DOHH2 (cell line): Measurements from ENCODE around the gene ACTN4.
A peak's percentile ranks its signal among the peaks of the same experiment; 100 is the strongest.

Experiments used
- H3F3A ChIP-seq: fragments of 200-600 bp; sonication (generic), shearing (Covaris generic); 2 replicates; pipeline ENCODE4 v1.6.0; 2016; ENCODE audit warnings: antibody characterized with exemption, mild to moderate bottlenecking; ENCODE audit not compliant: control insufficient read depth, insufficient read depth
- H3K27ac ChIP-seq: fragments of 200-600 bp; sonication (generic); 2 replicates; pipeline ENCODE4 v1.5.1; 2014; ENCODE audit warnings: low read depth, mild to moderate bottlenecking, low read length, moderate library complexity
- H3K27me3 ChIP-seq: fragments of 200-600 bp; sonication (generic); 2 replicates; pipeline ENCODE4 v1.6.1; 2014; ENCODE audit warnings: mild to moderate bottlenecking, low read length, mixed read lengths; ENCODE audit not compliant: control insufficient read depth
- H3K36me3 ChIP-seq: fragments of 200-600 bp; sonication (generic); 2 replicates; pipeline ENCODE4 v1.6.1; 2014; ENCODE audit warnings: mild to moderate bottlenecking, low read length, moderate library complexity, mixed read lengths; ENCODE audit not compliant: control insufficient read depth
- H3K4me1 ChIP-seq: fragments of 200-600 bp; sonication (generic); 2 replicates; pipeline ENCODE4 v1.6.1; 2014; ENCODE audit warnings: mild to moderate bottlenecking, low read length, mixed read lengths; ENCODE audit not compliant: control insufficient read depth
- H3K4me2 ChIP-seq: fragments of 200-600 bp; sonication (generic); 2 replicates; pipeline ENCODE4 v1.6.0; 2014; ENCODE audit warnings: mild to moderate bottlenecking, low read length, moderate library complexity
- H3K4me3 ChIP-seq: fragments of 200-600 bp; sonication (generic); 2 replicates; pipeline ENCODE4 v1.5.1; 2014; ENCODE audit warnings: mild to moderate bottlenecking, low read length, mixed read lengths
- H3K79me2 ChIP-seq: fragments of 200-600 bp; sonication (generic); 2 replicates; pipeline ENCODE4 v1.6.1; 2014; ENCODE audit warnings: mild to moderate bottlenecking, low read length, mixed read lengths; ENCODE audit not compliant: control insufficient read depth
- H3K9me2 ChIP-seq: fragments of 200-600 bp; sonication (generic); replicated peaks from 2 replicates; pipeline ENCODE4 v1.6.1; 2014; ENCODE audit warnings: mild to moderate bottlenecking, low read length, mixed read lengths; ENCODE audit not compliant: control insufficient read depth
- H3K9me3 ChIP-seq: fragments of 200-600 bp; sonication (generic); 2 replicates; pipeline ENCODE4 v1.6.1; 2014; ENCODE audit warnings: antibody characterized with exemption, low read length, mixed read lengths; ENCODE audit not compliant: control insufficient read depth, insufficient read depth
- H4K20me1 ChIP-seq: fragments of 200-600 bp; sonication (generic); 2 replicates; pipeline ENCODE4 v1.6.0; 2014; ENCODE audit warnings: low read depth, mild to moderate bottlenecking, antibody characterized with exemption, low read length, moderate library complexity; ENCODE audit not compliant: control insufficient read depth, insufficient read depth
- EZH2phosphoT487 ChIP-seq: fragments of 200-600 bp; sonication (generic); IDR thresholded peaks from 2 replicates; pipeline ENCODE4 v1.6.1; 2017; ENCODE audit warnings: borderline replicate concordance, mild to moderate bottlenecking, antibody characterized with exemption, low read length, moderate library complexity, mixed read lengths
- TF ChIP-seq, protein P1 (sequence below): fragments of 200-600 bp; sonication (generic); IDR thresholded peaks from one replicate; pipeline ENCODE4 v1.5.1; 2014; ENCODE audit warnings: antibody characterized with exemption, mild to moderate bottlenecking, low read depth, low read length; ENCODE audit not compliant: poor library complexity, severe bottlenecking

Gene ACTN4

DNA sequence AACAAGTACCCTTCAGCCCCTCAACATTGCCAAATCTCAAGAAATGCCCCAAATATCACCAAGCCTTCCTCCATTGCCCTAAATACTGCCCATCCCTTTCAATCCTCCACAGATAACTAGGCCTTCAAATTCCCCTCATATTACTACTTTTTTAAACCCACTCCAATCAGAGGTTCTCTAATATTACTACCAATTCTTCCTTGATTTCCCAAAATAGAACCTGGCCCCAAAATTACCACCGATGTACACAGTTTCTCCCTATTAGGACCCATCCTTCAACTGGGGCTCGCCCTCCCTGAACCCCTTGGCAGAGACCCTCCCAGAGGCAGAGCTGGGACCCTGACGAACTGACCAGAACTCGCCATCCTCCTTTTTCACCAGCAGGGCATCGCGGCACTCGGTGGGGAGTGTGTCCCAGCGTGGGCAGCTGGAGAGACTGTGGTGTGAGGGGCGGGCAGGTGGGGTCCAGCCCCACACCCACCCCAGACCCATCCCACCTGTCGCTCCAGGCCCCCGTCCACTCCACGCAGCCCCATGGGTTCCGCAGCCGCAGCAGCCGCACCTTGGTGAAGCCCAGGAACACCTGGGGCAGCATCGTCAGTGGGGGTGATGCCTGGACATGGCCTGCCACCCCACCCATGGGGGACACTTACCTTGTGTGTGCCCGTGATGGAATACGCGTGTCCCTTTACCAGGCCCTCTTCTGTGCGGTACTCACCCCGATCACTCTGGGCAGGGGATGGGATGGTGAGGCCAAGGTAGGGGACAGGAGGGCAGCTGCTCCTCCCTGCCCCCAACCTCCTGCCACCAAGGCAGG lies 90.7 kb downstream of the ACTN4 start:
- peak overlapping the region; percentile 65; the same call in 1 of the 2 replicates for H3K4me2 ChIP-seq
- H3K27ac ChIP-seq = no peak overlapping the region
- H4K20me1 ChIP-seq = no peaks in the 10 kb centered on the region
- no peaks in the 10 kb centered on the region for H3K9me2 ChIP-seq
- no peaks in the 10 kb centered on the region for H3K9me3 ChIP-seq
- H3K79me2 ChIP-seq = no peaks in the 10 kb centered on the region
- peak overlapping the region; percentile 47 for H3K4me3 ChIP-seq
- peaks cover 3% of the 10 kb centered on the region; the same call in 1 of the 2 replicates for H3K27me3 ChIP-seq
- no peak for TF ChIP-seq EZH2phosphoT487
- H3F3A ChIP-seq = peaks cover 7% of the 10 kb centered on the region; the same call in 1 of the 2 replicates
- H3K36me3 ChIP-seq = no peaks in the 10 kb centered on the region; the same call in 1 of the 2 replicates
- peaks cover 33% of the 10 kb centered on the region for H3K4me1 ChIP-seq

DNA sequence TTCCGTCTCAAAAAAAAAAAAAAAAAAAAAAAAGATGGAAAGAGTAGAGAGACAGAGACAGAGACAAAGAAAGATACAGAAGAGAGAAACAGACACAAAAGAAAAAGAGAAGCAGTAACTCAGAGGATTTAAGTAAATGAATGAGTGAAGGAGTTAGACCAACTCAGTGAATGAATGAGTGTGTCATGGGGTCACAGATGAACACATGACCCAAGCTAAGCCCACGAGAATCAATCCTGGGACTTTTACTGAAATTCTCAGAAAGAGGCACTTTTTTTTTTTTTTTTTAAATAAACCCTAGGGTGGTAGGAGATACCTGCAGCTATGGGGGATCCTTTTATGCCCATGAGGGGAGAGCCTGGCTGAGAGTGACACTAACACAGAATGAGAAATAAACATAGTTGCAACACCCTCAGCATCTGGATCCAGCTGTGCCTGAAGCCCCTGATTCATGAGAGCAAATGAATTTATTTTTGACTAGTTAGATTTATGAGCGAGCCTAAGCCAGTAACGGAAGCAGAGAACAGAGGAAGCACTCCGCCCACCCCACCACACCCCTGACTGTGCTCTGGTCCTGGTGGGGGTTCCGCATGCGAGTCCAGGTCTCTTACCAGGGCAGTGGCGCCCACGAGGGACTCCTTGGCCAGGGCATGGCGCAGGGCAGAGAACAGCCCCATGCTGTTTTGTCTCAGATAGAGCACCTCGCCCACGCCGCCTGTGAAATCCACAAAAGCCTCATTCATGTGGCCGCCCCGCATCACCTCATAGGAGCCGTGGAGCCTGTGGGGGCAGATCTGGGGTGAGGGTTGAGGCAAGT lies 92.2 kb downstream of the ACTN4 start:
- Histone ChIP-seq H3K4me2 (no peak overlapping the region), H4K20me1 (no peaks in the 10 kb centered on the region), H3K27ac (no peak overlapping the region), H3F3A (peaks cover 7% of the 10 kb centered on the region; the same call in 1 of the 2 replicates), H3K4me1 (peaks cover 19% of the 10 kb centered on the region), H3K4me3 (no peak overlapping the region), H3K36me3 (no peaks in the 10 kb centered on the region), H3K9me2 (no peaks in the 10 kb centered on the region), H3K9me3 (no peaks in the 10 kb centered on the region), H3K27me3 (peaks cover 3% of the 10 kb centered on the region; the same call in 1 of the 2 replicates), H3K79me2 (no peaks in the 10 kb centered on the region)
- TF ChIP-seq EZH2phosphoT487 = no peak
- TF ChIP-seq, protein P1, sequence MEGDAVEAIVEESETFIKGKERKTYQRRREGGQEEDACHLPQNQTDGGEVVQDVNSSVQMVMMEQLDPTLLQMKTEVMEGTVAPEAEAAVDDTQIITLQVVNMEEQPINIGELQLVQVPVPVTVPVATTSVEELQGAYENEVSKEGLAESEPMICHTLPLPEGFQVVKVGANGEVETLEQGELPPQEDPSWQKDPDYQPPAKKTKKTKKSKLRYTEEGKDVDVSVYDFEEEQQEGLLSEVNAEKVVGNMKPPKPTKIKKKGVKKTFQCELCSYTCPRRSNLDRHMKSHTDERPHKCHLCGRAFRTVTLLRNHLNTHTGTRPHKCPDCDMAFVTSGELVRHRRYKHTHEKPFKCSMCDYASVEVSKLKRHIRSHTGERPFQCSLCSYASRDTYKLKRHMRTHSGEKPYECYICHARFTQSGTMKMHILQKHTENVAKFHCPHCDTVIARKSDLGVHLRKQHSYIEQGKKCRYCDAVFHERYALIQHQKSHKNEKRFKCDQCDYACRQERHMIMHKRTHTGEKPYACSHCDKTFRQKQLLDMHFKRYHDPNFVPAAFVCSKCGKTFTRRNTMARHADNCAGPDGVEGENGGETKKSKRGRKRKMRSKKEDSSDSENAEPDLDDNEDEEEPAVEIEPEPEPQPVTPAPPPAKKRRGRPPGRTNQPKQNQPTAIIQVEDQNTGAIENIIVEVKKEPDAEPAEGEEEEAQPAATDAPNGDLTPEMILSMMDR = no peak

DNA sequence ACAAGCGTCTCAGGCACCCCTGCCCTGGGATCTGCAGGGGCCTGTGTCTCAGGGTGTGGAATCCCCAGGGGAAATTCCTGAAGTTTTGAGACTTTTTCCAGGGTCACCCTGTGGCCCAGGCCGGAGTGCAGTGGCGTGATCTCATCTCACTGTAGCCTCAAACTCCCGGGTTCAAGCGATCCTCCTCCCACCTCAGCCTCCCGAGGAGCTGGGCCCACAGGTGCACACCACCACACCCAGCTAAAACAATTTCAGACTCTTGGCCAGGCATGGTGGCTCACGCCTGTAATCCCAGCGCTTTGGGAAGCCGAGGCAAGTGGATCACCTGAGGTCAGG lies 92.8 kb downstream of the ACTN4 start:
- Histone ChIP-seq H3K9me2 (no peaks in the 10 kb centered on the region), H3K27me3 (peaks cover 3% of the 10 kb centered on the region; the same call in 1 of the 2 replicates)

More for the DNA sequence above, 92.8 kb downstream of the ACTN4 start:
- no peak overlapping the region for H3K27ac ChIP-seq
- H3K36me3 ChIP-seq = no peaks in the 10 kb centered on the region
- no peak overlapping the region for H3K4me2 ChIP-seq
- TF ChIP-seq EZH2phosphoT487 = no peak
- TF ChIP-seq, protein P1 = no peak
- peaks cover 2% of the 10 kb centered on the region; the same call in 1 of the 2 replicates for H3F3A ChIP-seq
- H4K20me1 ChIP-seq = no peaks in the 10 kb centered on the region
- H3K4me3 ChIP-seq = no peak overlapping the region
- peaks cover 14% of the 10 kb centered on the region for H3K4me1 ChIP-seq
- H3K79me2 ChIP-seq = no peaks in the 10 kb centered on the region
- H3K9me3 ChIP-seq = no peaks in the 10 kb centered on the region
